ENCODE measurements around the gene CRHR1. TPM values are rescaled to one million over a fixed set of nuclear protein-coding genes. Genes with fewer than 3 reads are reported as not detected.
"Not testable (repeated sequence)": the region's sequence is repeated elsewhere in the genome, so short reads cannot be mapped to it uniquely, and the experiment has no call there.

Gene CRHR1
- total RNA-seq, 1 experiment from 2014 or later: not detected

DNA sequence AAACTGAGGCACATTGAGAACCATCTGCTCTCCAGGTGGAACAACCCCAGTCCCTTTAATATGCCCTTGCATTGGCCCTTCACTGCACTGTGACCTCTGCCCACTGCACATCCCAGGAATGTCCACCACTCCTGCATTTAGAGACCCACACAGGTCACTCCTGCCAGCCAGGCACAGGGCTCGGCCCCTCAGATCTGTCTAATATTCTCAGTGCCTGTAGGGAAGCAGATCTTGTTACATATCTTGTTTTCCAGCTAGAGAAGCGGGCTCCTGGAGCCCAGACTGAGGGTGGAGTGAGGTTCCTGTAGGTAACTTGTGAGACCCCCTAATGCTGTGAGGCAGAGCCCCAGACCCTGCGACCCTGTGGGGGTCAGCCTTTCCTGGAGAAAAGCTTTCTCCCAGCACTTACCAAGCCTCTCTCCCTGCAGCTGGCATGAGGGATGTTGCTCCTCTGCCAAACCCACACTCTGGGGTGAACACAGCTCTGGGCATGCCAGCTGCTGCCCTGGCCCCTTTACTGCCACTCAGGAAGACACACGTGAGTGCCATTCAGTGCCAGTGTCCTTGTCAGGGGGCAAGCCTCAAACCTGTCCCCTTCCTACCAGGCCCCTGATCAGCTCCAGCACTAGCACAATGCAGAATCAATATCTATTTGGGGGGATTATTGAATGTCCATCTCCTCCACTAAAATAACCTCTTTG lies 40.3 kb upstream of the CRHR1 start:
- intact Hi-C loops (cut with micrococcal nuclease): no loop called here
- Histone ChIP-seq H3K9ac (ENCODE audit: low read length) (no peak overlapping the region), H3K79me2 (ENCODE audit: low read length) (no peaks in the 10 kb centered on the region), H3K4me2 (ENCODE audit: low read length) (no peak overlapping the region), H2AFZ (ENCODE audit: low read length) (no peak overlapping the region), H3K27ac (ENCODE audit: low read length) (no peak overlapping the region), H3K27me3 (ENCODE audit: low read length) (peaks cover 82% of the 10 kb centered on the region), H3K9me2 (replicated peaks; ENCODE audit: low read length) (no peaks in the 10 kb centered on the region), H3F3A (ENCODE audit: low read length, unreplicated experiment) (no peaks in the 10 kb centered on the region), H3K36me3 (ENCODE audit: low read depth, low read length) (no peaks in the 10 kb centered on the region), H4K20me1 (ENCODE audit: low read length) (no peaks in the 10 kb centered on the region), H3K4me1 (ENCODE audit: insufficient read depth, low read length) (no peaks in the 10 kb centered on the region), H3K4me3 (ENCODE audit: low read length) (no peak overlapping the region), H3K9me3 (ENCODE audit: low read length) (no peaks in the 10 kb centered on the region)
- BruUV-seq (replicated peaks): no TSS peak
- no peak for ATAC-seq
- TF ChIP-seq EZH2phosphoT487 (IDR thresholded peaks at IDR 0.05; ENCODE audit: borderline replicate concordance, low read length) (peak; percentile 6; the same call in 1 of the 2 replicates), EZH2 (IDR thresholded peaks at IDR 0.05; ENCODE audit: low read length, unreplicated experiment) (no peak)
- TF ChIP-seq, protein P1, sequence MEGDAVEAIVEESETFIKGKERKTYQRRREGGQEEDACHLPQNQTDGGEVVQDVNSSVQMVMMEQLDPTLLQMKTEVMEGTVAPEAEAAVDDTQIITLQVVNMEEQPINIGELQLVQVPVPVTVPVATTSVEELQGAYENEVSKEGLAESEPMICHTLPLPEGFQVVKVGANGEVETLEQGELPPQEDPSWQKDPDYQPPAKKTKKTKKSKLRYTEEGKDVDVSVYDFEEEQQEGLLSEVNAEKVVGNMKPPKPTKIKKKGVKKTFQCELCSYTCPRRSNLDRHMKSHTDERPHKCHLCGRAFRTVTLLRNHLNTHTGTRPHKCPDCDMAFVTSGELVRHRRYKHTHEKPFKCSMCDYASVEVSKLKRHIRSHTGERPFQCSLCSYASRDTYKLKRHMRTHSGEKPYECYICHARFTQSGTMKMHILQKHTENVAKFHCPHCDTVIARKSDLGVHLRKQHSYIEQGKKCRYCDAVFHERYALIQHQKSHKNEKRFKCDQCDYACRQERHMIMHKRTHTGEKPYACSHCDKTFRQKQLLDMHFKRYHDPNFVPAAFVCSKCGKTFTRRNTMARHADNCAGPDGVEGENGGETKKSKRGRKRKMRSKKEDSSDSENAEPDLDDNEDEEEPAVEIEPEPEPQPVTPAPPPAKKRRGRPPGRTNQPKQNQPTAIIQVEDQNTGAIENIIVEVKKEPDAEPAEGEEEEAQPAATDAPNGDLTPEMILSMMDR (conservative IDR thresholded peaks at IDR 0.05; ENCODE audit: low read depth, low read length): no peak
- POLR2A ChIA-PET (ENCODE audit: unreplicated experiment): no interaction called here
- CTCF ChIA-PET: no interaction called here
- DNase-seq: no peak

DNA sequence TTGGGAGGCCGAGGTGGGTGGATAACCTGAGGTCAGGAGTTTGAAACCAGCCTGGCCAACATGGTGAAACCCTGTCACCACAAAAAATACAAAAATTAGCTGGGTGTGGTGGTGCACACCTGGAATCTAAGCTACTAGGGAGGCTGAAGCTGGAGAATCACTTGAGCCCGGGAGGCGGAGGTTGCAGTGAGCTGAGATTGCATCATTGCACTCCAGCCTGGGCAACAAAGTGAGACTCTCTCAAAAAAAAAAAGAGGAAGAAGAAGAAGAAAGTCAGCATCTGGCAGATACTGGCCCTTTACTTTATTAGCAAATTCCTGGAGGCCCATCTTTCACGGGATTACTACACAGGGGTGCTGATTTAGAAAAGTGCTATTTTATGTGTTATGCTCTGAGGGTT lies 39.3 kb upstream of the CRHR1 start:
- intact Hi-C loops (cut with micrococcal nuclease); POLR2A ChIA-PET (ENCODE audit: unreplicated experiment); H3K4me1 ChIP-seq (ENCODE audit: insufficient read depth, low read length); ATAC-seq; H3K9me2 ChIP-seq (replicated peaks; ENCODE audit: low read length); H2AFZ ChIP-seq (ENCODE audit: low read length); H3K27ac ChIP-seq (ENCODE audit: low read length); CTCF ChIA-PET; H3K9me3 ChIP-seq (ENCODE audit: low read length); H4K20me1 ChIP-seq (ENCODE audit: low read length); H3K4me2 ChIP-seq (ENCODE audit: low read length); H3K4me3 ChIP-seq (ENCODE audit: low read length); H3K9ac ChIP-seq (ENCODE audit: low read length); H3K36me3 ChIP-seq (ENCODE audit: low read depth, low read length); BruUV-seq (replicated peaks); DNase-seq; H3F3A ChIP-seq (ENCODE audit: low read length, unreplicated experiment); H3K79me2 ChIP-seq (ENCODE audit: low read length): not testable (repeated sequence)
- peaks cover 88% of the 10 kb centered on the region for H3K27me3 ChIP-seq (ENCODE audit: low read length)

- ChIA-PET POLR2A (ENCODE audit: unreplicated experiment) (no interaction called here), CTCF (no interaction called here)
- Histone ChIP-seq H3F3A (ENCODE audit: low read length, unreplicated experiment) (no peaks in the 10 kb centered on the region), H3K79me2 (ENCODE audit: low read length) (no peaks in the 10 kb centered on the region), H3K4me1 (ENCODE audit: insufficient read depth, low read length) (no peaks in the 10 kb centered on the region), H3K9me3 (ENCODE audit: low read length) (no peaks in the 10 kb centered on the region), H3K27ac (ENCODE audit: low read length) (no peak overlapping the region), H3K9me2 (replicated peaks; ENCODE audit: low read length) (no peaks in the 10 kb centered on the region), H3K4me2 (ENCODE audit: low read length) (no peak overlapping the region), H3K36me3 (ENCODE audit: low read depth, low read length) (no peaks in the 10 kb centered on the region), H2AFZ (ENCODE audit: low read length) (no peak overlapping the region), H4K20me1 (ENCODE audit: low read length) (no peaks in the 10 kb centered on the region), H3K27me3 (ENCODE audit: low read length) (peaks cover 99% of the 10 kb centered on the region), H3K9ac (ENCODE audit: low read length) (no peak overlapping the region), H3K4me3 (ENCODE audit: low read length) (no peak overlapping the region)
- BruUV-seq (replicated peaks): no TSS peak
- ATAC-seq (no peak), DNase-seq (no peak)
- TF ChIP-seq EZH2 (IDR thresholded peaks at IDR 0.05; ENCODE audit: low read length, unreplicated experiment): no peak
- no peak for TF ChIP-seq EZH2phosphoT487 (IDR thresholded peaks at IDR 0.05; ENCODE audit: borderline replicate concordance, low read length)
- TF ChIP-seq, protein P1 (conservative IDR thresholded peaks at IDR 0.05; ENCODE audit: low read depth, low read length): no peak
- intact Hi-C loops (cut with micrococcal nuclease): no loop called here
Observed at GRCh38 chr17:45745601-45746494, 38.3 kb upstream of the CRHR1 start.

Measured in PC-3 (cell line).